Measurements from ENCODE around the gene MBNL1.

DNA sequence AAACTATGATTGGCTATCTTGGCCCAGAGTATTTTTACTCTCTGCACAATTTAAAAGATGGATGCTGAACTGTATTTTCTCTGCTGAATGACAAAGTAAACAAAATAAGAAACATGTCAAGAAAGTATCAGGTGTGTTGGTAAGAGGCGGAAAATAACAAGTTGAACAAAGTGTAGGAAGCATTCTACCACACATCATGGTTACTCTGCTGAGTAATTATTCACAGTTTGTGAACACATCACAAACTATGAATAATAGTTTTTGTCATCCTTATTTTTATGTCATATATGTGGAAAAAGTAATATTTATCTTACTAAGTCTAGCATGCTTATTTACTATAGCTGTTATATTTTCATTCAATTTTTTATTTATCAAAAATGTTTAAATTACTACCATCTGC lies 229.2 kb downstream of the MBNL1 start:
- TF ChIP-seq ZBTB33 (IDR thresholded peaks at IDR 0.05) (no peak), YY1 (IDR thresholded peaks at IDR 0.05) (no peak), CTCF (IDR thresholded peaks at IDR 0.05; ENCODE audit: low read depth, low read length, missing input control) (no peak), HNF4A (conservative IDR thresholded peaks at IDR 0.05) (no peak), GABPA (IDR thresholded peaks at IDR 0.05 in 1 of 2, conservative IDR thresholded peaks at IDR 0.05 in 1 of 2) (no peak), REST (IDR thresholded peaks at IDR 0.05) (no peak), NR2F2 (IDR thresholded peaks at IDR 0.05) (no peak)
- TF ChIP-seq, protein P1, sequence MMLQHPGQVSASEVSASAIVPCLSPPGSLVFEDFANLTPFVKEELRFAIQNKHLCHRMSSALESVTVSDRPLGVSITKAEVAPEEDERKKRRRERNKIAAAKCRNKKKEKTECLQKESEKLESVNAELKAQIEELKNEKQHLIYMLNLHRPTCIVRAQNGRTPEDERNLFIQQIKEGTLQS (IDR thresholded peaks at IDR 0.05), result no peak

Measured in liver (tissue), 3 donors.